Measurements from ENCODE around the gene ATP4A. TPM values are rescaled to one million over a fixed set of nuclear protein-coding genes. Genes with fewer than 3 reads are reported as not detected.
A peak's percentile ranks its signal among the peaks of the same experiment; 100 is the strongest.

Gene ATP4A
- total and polyA plus RNA-seq, 9 of the 15 experiments (the other 6 are each of a cell fraction or from before 2014, with no cell fraction given): 0.15 TPM; not detected in 8

GRCh38 chr19:35612559-35613321 is 49.3 kb upstream of the ATP4A start, which contains the start of gene HAUS5 (continued):
- no peak for TF ChIP-seq IFI16 (CRISPR knock-in tag; IDR thresholded peaks at IDR 0.05)
- TF ChIP-seq SAP30 (IDR thresholded peaks at IDR 0.05; ENCODE audit: borderline replicate concordance, insufficient read depth, low read depth, low read length, poor library complexity, severe bottlenecking): peak; percentile 90
- no peak for TF ChIP-seq HOXB6 (CRISPR knock-in tag; IDR thresholded peaks at IDR 0.05; ENCODE audit: borderline replicate concordance)
- no peak for TF ChIP-seq NCOA6 (IDR thresholded peaks at IDR 0.05)
- 0 out of 2 replicates have a peak, but pooled peaks have one; percentile 49 for TF ChIP-seq CLOCK (CRISPR knock-in tag; IDR thresholded peaks at IDR 0.05; ENCODE audit: borderline replicate concordance)
- peak; percentile 49 for TF ChIP-seq TAF7 (tag; IDR thresholded peaks at IDR 0.05)
- TF ChIP-seq POLR2B (IDR thresholded peaks at IDR 0.05; ENCODE audit: low read depth, partially characterized antibody): peak; percentile 55
- peak in 2 of 3 experiments; percentile 14 to 25; a peak in 1 of 6 replicates for TF ChIP-seq CTCF (IDR thresholded peaks at IDR 0.05 in 2 of 3, conservative IDR thresholded peaks at IDR 0.05 in 1 of 3; ENCODE audit: insufficient read depth in 2 of 3, low read depth in 1 of 3, low read length in 3 of 3)
- no peak for TF ChIP-seq HMG20A (CRISPR knock-in tag; conservative IDR thresholded peaks at IDR 0.05)
- no peak for TF ChIP-seq DEAF1 (CRISPR knock-in tag; IDR thresholded peaks at IDR 0.05)
- no peak for TF ChIP-seq DNMT1 (IDR thresholded peaks at IDR 0.05)
- no peak for TF ChIP-seq ZNF239 (CRISPR knock-in tag; IDR thresholded peaks at IDR 0.05)
- TF ChIP-seq SMAD2 (IDR thresholded peaks at IDR 0.05; ENCODE audit: low read depth, low read length): no peak
- peak; percentile 91 for TF ChIP-seq C11orf30 (IDR thresholded peaks at IDR 0.05; ENCODE audit: low read depth)
- no peak for TF ChIP-seq ARID2 (IDR thresholded peaks at IDR 0.05)
- no peak for TF ChIP-seq FOXP4 (CRISPR knock-in tag; IDR thresholded peaks at IDR 0.05; ENCODE audit: borderline replicate concordance)
- TF ChIP-seq LCOR (CRISPR knock-in tag; IDR thresholded peaks at IDR 0.05): 0 out of 2 replicates have a peak, but pooled peaks have one; percentile 71
- TF ChIP-seq RBM34 (IDR thresholded peaks at IDR 0.05; ENCODE audit: borderline replicate concordance, insufficient read depth, low read length): no peak
- 0 out of 2 replicates have a peak, but pooled peaks have one; percentile 28 for TF ChIP-seq ETV5 (CRISPR knock-in tag; IDR thresholded peaks at IDR 0.05; ENCODE audit: low read depth)
- no peak for TF ChIP-seq THRAP3 (IDR thresholded peaks at IDR 0.05; ENCODE audit: borderline replicate concordance)

All from K562 (cell line).